Fibroblast of skin of left quadriceps (primary cell): ENCODE measurements around the gene CGB7.
"Not testable (repeated sequence)": the region's sequence is repeated elsewhere in the genome, so short reads cannot be mapped to it uniquely, and the experiment has no call there.

Source experiments
- DNase-seq, 2 experiments: peaks; one replicate each; pipeline ENCODE4 v3.0.0-alpha.2; 2013; ENCODE audit warnings: low read depth in 2 of 2

Gene CGB7

DNA sequence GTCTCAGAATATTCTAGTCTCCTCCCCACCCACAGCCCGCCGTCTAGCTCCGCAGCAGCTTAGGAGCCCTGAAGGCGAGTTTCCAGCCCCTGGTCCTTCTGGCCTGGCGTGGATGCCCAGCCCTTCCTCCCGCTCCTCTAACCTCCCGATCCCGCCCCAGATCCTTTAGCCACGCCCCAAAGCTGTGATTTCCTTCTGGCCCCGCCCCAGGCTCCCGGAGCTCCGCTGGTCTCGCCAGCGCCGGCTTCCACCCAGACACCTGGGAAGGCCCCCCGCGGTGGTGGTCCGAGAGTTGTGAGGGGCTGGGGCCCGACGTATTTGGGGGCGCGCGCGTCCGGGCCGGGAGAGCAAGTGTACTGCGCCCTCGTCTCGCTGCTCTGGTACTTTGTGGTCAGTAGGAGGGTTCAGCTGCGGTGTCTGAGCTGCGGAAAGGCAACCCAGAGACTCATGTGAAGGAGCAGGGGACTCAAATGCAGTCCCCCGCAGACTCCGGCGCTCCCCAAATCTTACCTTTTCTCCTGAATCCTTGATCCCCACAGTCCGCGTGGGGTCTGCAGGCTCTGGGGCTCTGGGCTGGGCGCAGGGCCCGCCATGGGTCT, at the start of gene CGB7:
CGB7 (minus strand) TSS at position 114 of the 599 bp plus-strand sequence. CDS start 2,374 bp downstream, outside the sequence.
- DNase-seq = no peak

DNA sequence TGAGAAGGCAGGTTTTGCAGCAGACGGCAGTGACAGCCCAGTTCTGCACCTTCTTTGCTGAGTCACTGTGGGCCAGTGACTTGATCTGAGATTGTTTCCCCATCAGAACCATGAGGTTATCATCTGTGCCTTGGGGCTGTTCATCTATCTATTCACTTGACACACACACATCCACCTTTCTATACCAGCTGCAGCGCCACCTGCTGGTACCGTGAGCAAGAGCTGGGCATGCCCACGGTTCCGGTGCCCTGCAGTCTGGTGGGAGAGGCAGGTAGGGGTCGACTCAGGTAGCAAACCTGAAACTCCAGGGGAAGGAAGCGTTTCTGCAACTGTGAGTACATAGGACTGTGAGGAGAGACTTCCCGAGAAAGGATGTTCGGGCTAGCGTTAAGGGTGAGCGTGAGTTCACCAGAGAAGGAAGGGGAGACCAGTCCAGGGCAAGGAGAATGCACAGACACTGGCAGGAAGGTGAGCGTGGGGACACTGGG, 49.1 kb upstream of the CGB7 start:
- no peak for DNase-seq

DNA sequence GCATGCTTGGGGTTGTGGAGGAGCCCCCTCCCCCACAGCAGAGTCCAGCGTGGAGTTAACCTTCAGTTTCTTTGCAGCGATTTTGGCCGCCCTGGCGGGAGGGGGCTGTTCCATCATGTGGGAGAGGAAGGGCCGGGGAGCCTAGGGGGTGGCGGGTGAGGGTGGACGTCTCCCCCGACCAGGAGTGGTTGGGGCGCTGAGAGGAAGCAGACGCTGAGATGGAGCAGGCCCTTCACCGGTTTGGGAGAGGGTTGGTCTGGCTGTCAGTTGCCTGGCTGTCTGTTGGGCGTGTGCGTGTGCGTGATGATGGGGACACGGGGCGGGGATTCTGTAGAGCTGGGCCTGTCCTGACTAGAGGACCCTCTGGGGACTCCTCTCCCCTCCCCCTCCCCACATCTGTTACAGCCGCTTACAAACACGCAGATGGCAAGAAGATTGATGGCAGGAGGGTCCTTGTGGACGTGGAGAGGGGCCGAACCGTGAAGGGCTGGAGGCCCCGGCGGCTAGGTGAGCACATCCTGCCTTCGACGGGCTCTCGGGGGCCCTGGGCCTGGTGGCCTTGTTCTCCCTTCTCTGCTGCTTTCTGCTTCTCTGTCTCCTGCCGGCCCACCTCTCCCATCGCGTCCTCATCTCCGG, 46.8 kb upstream of the CGB7 start:
- no peak for DNase-seq

DNA sequence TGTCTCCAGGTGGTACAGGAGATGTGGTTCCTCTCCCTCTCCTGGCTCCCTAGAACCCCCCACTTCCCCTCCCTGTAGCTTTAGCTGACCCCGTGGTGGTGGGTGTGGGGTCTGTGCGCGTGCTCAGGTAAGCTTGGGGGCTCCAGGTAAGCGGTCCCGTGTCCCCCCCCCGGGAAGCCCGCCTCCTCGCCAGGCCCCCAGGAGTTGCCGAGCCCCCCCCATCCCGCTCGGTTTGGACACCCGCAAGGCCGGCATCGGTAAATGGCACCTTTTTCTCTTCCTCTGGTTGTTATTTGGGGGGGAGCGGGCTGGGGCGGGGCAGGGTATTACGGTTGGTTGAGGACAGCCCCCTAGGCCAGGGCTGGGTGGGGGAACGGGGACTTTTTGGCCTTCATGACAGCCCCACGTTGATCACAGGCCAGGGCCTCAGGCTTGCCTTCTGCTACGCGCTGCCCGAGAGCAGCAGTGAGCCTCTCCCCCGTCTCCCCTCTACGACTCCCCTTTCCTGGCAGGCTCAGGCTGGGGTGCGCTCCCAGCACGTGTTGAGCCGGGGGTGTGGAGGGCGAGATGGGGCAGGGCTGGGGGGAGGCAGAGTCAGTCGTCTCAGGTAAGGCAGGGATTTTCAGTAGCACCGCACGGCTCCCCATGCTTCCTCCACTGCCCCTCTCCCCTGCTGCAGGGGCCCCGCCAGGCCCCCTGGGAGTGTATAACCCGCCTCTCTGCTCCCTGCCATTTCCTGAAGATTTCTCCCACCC, 46.0 kb upstream of the CGB7 start:
- no peak for DNase-seq

DNA sequence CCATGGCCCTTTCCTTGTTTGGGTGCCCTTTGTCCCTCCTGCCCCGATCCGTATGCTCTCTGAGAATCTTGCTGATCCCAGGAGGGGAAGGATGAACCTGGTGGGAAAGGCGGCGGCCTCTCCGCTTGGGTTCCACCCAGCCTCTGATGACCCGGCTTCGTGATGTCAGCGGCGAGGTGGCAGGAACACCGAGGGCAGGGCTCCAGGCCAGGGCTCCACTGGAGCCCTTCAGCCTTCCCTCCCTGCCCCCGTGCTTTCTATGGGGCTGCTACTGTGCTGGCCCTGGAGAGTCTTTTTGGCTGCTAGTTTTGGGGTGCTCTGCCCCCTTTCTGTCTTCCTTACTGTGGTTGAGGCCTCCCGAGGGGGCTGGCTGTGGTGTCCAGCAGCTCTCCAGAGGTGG, 44.8 kb upstream of the CGB7 start:
- no peak for DNase-seq

DNA sequence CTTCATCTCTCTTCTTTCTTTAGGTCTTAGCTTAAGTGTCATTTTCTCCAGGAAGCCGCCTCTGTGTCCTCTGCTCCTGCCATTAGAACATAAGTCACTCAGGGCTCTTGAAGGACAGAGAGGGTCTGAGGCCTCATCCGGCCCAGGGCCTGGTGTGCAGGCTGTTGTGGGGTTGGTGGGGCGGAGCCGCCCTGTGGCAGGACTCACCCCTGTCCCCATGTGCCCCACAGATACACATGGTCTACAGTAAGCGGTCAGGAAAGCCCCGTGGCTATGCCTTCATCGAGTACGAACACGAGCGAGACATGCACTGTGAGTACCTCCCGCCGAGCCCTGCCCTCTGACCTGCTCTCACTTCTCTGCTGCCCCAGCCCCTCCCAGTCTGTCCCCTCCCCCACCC, 43.6 kb upstream of the CGB7 start:
- DNase-seq = no peak

DNA sequence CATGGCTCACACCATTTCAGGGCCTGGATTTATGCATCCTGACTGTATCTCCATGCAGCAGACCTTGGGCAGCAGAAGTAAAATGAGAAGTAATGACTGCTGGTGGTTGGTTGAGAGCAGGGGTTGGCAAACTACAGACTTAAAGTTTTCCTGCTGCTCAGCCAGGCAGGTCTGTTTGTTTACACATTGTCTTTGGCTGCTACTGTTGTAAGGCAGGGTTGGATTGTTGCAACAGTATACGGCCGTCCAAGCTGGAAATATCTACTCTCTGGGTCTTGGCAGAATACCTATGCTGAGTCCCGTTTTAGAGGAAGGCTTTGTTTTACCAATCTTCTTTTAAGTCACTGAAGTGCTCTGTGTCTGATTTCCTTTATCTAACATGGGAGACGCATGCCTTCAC, 41.2 kb upstream of the CGB7 start:
- no peak for DNase-seq

DNA sequence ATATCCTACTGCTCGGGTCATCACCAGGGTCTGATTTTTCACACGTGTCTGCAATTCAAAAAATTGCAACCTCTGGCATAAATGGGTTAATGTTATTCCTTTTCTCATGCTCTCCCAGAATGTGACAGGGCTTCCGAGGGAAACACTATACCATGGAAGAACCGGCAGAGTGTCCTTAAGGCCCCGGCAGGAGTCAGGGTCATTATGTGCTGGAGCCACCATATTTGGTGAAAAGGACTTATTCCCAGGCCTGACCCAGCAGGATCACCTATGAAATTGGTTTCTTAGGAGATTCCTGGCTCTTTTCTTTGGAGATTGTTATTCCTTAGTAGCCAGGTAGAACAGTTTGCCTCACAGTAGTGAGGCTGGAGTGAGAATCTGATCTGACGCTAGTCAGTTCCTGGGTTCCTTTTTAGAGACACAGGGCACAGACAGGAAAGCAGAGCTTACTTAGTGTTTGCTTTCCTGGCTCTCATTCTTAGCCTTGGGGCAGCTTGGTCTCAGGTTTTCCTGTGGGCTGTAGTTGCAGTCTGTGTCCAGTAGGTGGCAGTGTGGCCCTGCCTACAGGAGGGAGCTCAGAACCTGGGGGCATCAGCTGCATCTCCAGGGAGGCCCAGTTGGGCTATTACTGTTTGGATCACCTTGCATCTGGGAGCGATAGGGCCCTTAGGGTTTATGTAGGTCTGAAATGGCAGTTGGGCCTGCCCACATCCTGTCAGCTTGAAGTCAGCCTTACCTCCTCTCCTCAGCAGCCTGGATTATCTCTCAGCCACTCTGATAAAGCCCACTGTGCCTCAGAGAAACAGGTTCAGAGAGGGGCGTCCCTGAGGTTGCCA, 40.1 kb upstream of the CGB7 start:
- DNase-seq = peak in 1 of 2 experiments; percentile 45

DNA sequence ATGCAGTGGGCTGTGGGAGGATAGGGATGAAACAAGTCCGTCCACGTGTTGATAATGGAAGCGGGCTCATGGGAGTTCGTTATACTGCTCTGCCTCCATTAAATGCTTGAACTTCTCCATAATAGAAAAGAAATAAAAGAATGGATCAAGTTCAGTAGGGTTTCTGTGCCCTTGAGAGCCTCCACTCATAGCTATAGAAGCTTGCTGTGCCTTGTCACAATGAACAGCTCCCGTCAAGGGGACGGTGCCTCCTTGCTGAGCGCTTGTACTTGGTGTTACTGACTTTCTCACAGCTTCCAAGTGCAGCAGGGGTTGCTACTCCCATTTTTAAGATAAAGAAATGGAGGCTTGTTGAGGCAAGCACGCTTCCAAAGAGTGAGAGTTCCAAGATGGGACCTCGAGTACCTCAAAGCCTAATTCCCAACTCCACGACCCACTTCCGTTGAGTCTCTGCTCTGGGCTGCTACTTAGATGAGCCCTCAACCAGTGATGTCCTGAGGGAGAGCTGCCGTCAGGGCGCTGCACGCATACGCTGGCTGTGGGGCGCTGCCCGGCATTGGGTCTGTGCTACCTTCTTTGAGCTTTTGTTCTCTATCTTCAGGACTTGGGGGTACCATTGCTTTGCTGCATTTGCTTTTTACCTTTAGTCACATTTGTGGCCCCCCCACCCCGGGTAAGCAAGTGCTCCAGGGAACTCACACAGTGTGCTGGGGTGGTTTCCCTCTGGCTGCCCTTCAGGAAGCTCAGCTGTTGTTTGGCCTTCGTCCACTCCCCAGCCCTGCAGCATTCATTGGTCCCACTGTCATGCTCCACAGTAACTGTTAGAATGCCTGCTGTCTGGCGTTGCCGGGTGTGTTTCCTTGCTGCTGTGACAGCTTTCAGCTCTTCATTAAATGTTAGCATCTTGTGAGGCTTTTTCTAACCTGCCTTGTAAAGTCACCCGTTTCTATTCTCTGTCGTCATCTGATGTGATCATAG, 37.2 kb upstream of the CGB7 start:
- DNase-seq = no peak

DNA sequence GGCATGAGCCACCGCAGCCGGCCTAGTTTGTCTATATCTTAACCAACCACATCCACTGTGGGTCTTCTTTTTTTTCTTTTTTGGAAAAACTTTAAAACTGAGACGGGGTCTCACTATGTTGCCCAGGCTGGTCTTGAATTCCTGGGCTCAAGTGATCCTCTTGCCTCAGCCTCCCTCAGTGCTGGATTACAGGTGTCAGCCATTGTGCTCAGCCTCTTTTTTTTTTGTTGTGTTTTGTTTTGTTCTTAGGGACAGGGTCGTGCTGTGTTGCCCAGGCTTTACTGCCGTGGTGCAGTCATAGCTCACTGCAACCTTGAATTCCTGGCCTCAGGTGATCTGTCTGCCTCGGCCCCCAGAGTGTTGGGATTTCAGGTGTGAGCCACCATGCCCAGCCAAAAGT, 35.1 kb upstream of the CGB7 start:
- no peak for DNase-seq

DNA sequence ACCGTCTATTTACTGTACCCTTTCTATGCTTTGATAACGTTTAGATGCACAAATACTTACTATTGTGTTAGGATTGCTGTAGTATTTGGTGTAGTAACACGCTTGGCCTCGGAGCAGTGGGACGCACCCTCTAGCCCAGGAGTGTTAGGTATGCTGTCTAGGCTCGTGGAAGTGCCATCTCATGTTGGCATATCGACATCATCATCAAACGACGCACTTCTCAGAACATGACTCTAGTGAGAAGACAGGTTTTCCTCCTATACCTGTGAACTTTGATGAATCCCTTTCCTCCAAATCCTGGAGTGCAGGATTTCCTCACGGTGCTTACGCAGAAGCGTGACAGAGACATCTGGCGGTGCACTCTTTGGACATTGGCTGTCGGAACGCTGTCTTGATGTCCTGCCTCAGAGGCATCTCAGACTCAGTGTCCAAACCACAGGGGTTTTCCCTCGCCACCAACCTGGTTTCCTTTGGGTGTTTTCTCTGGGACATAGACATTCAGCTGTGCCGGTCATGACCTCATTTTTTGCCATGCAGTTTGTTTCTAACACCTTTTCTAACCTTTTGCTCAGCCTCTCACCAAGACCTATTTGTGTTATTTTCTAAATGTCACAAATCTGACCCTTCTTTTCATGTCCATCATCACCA, 34.0 kb upstream of the CGB7 start:
- no peak for DNase-seq

DNA sequence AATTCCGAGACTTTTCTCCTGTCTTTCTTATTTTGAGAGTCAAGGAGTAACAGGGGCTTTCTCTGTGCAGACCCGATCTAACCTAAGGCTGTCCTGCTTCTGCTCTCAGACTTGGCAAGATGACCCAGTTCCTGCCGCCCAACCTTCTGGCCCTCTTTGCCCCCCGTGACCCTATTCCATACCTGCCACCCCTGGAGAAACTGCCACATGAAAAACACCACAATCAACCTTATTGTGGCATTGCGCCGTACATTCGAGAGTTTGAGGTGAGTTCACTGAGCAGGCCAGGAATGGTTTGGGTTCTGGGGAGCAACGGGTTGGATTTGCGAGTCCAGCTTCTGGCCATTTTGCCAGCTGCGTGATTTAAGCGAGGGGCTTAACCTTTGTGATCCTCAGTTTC, 28.7 kb upstream of the CGB7 start:
- DNase-seq = no peak

DNA sequence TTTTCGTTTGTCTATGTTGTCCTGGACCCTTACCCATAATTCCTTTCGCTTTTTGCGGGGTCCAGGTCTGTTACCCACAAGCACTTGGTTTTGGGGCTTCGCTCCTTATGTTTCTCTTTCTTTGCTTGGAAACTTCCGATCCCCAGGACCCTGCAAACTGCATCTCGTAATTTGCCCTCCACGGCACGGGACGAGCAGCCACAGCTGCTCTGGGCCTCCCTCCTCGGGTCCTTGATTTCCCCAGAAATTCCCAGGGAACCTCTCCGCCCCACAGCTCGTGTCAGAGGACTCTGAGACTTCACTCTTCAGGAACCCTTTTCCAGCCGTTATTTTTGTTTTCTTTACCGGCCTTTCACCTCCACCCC, 28.3 kb upstream of the CGB7 start:
- DNase-seq = no peak

DNA sequence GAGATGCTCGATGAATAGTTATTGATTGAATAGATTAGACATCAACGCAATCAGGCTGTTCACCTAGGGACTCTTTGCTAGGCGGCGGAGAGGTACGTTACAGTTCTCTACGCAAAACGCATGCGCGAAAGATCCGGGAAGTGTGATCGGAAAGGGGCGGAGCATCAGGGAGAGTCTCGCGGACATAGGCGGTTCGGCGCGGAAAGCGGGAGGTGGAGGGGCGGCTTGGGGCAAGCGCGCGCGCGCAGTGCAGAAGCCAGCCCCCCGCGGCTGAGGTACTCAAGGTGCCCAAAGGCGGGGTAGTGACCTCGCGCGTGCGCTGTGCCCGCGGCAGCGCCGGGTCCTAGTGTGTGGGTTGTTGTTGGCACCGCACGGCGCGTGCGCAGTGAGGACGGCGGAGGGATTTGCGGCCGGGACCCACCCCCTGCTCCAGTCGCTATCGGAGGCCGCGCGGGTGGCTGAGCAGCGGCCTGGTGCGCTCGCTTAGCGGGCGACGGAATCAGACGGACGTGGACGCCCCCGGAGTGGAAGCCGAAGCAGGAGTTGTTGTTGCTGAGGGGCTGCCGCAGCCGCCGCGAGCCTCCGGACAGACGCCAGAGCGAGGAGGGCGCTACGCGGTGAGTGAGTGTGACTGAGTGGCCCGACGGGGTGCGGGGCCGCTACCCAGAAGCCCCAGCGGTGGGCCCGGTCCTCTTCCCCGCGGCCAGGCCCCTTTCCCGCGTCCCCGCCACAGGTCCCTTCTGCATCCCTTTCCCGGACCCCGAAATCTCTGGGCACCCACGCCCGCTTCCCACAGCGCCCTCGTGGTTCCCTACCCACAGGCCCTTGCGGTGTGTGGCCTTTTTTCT, 27.7 kb upstream of the CGB7 start, which contains the start of gene SNRNP70:
SNRNP70 (plus strand) TSS at position 432 of the 848 bp plus-strand sequence. CDS start 964 bp downstream, outside the sequence.
- DNase-seq = peak; percentile 99

DNA sequence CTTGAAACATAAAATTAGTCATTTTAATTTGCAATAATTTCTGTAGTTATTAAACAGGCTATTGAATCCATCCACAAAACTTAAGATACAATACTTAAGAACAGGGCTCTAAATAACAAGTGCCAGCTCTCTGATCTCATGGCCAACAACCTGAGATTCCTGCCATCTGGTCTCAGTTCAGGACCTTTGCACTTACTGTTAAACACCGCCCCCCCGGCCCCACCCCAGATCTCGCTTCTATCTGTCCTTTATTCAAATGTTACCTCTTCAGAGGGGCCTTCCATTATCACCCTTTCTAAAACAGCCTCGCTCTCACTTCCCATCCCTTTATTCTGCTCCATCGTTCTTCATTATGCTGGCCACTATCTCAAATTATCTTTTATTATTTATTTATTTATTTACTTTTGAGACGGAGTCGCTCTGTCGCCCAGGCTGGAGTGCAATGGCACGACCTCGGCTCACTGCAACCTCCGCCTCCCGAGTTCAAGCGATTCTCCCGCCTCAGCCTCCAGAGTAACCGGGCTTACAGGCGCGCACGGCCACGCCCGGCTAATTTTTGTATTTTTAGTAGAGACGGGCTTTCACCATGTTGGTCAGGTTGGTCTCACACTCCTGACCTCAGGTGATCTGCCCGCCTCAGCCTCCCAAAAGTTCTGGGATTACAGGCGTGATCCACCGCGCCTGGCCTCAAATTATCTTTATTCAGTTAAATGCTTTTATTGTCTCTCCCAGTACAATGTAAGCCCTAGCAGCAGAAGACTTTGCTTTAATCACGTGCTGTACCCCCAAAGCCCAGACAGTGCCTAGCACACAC, 26.9 kb upstream of the CGB7 start:
- no peak for DNase-seq

DNA sequence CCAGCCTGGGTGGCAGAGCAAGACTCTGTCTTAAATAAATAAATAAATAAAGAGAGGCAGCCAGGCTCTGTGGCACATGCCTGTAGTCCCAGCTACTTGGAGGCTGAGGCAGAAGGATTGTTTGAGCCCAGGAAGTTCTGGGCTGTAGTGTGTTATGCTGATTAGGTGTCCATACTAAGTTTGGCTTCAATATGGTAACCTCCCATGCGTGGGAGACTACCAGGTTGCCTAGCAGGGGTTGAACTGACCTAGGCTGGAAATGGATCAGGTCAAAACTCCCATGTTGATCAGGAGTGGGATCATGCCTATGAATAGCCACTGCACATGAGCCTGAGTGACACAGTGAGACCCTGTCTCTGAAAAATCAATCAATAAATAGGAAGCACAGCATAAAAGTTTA, 23.7 kb upstream of the CGB7 start:
- DNase-seq = no peak

DNA sequence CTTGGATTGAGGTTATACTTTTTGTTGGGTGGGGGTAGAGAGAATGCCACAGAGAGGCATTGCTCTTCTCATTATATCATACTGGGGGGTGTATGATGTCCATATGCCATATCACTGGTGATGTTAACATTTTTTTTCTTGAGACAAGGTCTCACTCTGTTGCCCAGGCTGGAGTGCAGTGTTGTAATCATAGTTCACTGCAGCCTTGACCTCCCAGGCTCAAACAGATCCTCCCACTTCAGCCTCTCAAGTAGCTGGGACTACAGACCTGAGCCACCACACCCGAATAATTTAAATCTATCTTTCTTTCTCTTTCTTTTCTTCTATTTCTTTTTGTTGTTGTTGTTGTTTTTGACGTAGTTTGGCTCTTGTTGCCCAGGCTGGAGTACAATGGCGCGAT, 22.8 kb upstream of the CGB7 start:
- DNase-seq = no peak

DNA sequence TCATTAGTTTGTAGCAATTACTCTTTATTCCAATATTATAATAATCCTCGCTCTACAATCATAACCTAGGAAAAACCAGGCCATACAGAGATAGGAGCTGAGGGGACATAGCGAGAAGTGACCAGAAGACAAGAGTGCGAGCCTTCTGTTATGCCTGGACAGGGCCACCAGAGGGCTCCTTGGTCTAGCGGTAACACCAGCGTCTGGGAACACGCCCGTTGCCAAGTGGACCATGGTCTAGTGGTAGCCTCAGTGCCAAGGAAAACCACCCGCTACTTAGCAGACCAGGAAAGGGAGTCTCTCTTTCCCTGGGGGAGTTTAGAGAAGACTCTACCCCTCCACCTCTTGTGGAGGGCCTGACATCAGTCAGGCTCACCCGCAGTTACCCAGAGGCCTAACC, 17.3 kb upstream of the CGB7 start:
- not testable (repeated sequence) for DNase-seq
